Fibroblast of lung (primary cell): ENCODE results near the gene SFI1. TPM values are rescaled to one million over a fixed set of nuclear protein-coding genes. Genes with fewer than 3 reads are reported as not detected.

Source experiments
- DNase-seq, 2 donors: peaks; one replicate each; pipeline versions ENCODE4 v3.0.0 to v3.0.0-alpha.2; 2010; ENCODE audit warnings: low read depth in 2 of 2
- H2AFZ ChIP-seq: 2 replicates; pipeline ENCODE4 v1.5.1; 2012; ENCODE audit warnings: low read length, control low read depth, inconsistent platforms
- H3K27ac ChIP-seq: 2 replicates; pipeline ENCODE4 v1.5.1; 2011; ENCODE audit warnings: low read length, control low read depth; ENCODE audit not compliant: insufficient read depth
- H3K27me3 ChIP-seq: 2 replicates; pipeline ENCODE4 v1.5.1; 2011; ENCODE audit warnings: mild to moderate bottlenecking, low read length; ENCODE audit not compliant: control insufficient read depth, insufficient read depth
- H3K36me3 ChIP-seq: 2 replicates; pipeline ENCODE4 v1.5.1; 2011; ENCODE audit warnings: low read length; ENCODE audit not compliant: control insufficient read depth, insufficient read depth
- H3K4me1 ChIP-seq: 2 replicates; pipeline ENCODE4 v1.5.1; 2011; ENCODE audit warnings: low read length; ENCODE audit not compliant: control insufficient read depth, insufficient read depth; ENCODE audit errors: extremely low read depth
- H3K4me2 ChIP-seq: 2 replicates; pipeline ENCODE4 v1.5.1; 2011; ENCODE audit warnings: low read length, control low read depth; ENCODE audit not compliant: insufficient read depth; ENCODE audit errors: extremely low read depth
- H3K4me3 ChIP-seq, 4 experiments: fragments of 200-600 bp in 1 of 4; sonication (generic) in 1 of 4; replicated peaks in 1 of 4; 2 replicates each; pipeline ENCODE4 v1.5.1; 2011 to 2016; ENCODE audit warnings: low read length in 4 of 4, low read depth in 3 of 4, mild to moderate bottlenecking in 3 of 4, control low read depth in 2 of 4, inconsistent platforms in 1 of 4, mixed read lengths in 1 of 4; ENCODE audit not compliant: insufficient read depth in 1 of 4; ENCODE audit errors: control extremely low read depth in 1 of 4
- H3K79me2 ChIP-seq: 2 replicates; pipeline ENCODE4 v1.5.1; 2012; ENCODE audit warnings: mild to moderate bottlenecking, low read length, inconsistent platforms; ENCODE audit not compliant: control insufficient read depth, insufficient read depth
- H3K9ac ChIP-seq: 2 replicates; pipeline ENCODE4 v1.5.1; 2011; ENCODE audit warnings: mild to moderate bottlenecking, low read length, control low read depth; ENCODE audit not compliant: insufficient read depth
- H3K9me3 ChIP-seq: 2 replicates; pipeline ENCODE4 v1.5.1; 2012; ENCODE audit warnings: low read depth, low read length; ENCODE audit not compliant: control insufficient read depth, insufficient read depth
- H4K20me1 ChIP-seq: 2 replicates; pipeline ENCODE4 v1.5.1; 2011; ENCODE audit warnings: low read length; ENCODE audit not compliant: control insufficient read depth, insufficient read depth; ENCODE audit errors: extremely low read depth
- CTCF ChIP-seq, 2 donors: IDR thresholded peaks in 1 of 2; conservative IDR thresholded peaks in 1 of 2; 1 replicate in 1 of 2; 2 replicates in 1 of 2; pipeline ENCODE4 v1.5.1; 2011 to 2012; ENCODE audit warnings: low read length in 2 of 2, control low read depth in 1 of 2, inconsistent platforms in 1 of 2, low read depth in 1 of 2, mild to moderate bottlenecking in 1 of 2
- EZH2 ChIP-seq: IDR thresholded peaks from 2 replicates; pipeline ENCODE4 v1.5.1; 2012; ENCODE audit warnings: low read length, control low read depth, mild to moderate bottlenecking; ENCODE audit errors: missing control alignments
- polyA plus RNA-seq, 2 donors: library from polyadenylated mRNA; depleted of rRNA in 1 of 2; stranded (reverse) in 1 of 2; unstranded in 1 of 2; fragments of >200 nt; gene quantifications; 2 replicates each; pipeline ENCODE4 v1.2.1, GENCODE V29; 2011 to 2012; ENCODE audit warnings: missing spikeins in 1 of 2
- total RNA-seq: library from RNA; depleted of rRNA; stranded (reverse); fragments of >200 nt; gene quantifications from 2 replicates; pipeline ENCODE4 v1.2.1, GENCODE V29; 2014

Gene SFI1
- total and polyA plus RNA-seq, 2 donors (not counting 1 experiment from before 2014, with no cell fraction given) = 3.6 to 11.4 TPM

GRCh38 chr22:31607696-31608095 is 111.4 kb downstream of the SFI1 start:
- Histone ChIP-seq H3K4me2 (no peak overlapping the region), H4K20me1 (no peaks in the 10 kb centered on the region), H3K79me2 (no peaks in the 10 kb centered on the region), H3K27ac (no peak overlapping the region), H2AFZ (no peak overlapping the region), H3K9me3 (no peaks in the 10 kb centered on the region), H3K36me3 (peaks cover 6% of the 10 kb centered on the region), H3K4me3 (no peak overlapping the region), H3K9ac (no peak overlapping the region), H3K4me1 (peaks cover 5% of the 10 kb centered on the region), H3K27me3 (no peaks in the 10 kb centered on the region)
- no peak for DNase-seq
- TF ChIP-seq CTCF (conservative IDR thresholded peaks at IDR 0.05 in 1 of 2, IDR thresholded peaks at IDR 0.05 in 1 of 2; ENCODE audit: low read depth in 1 of 2, low read length in 2 of 2) = no peak
- no peak for TF ChIP-seq EZH2

- DNase-seq = no peak
- TF ChIP-seq EZH2 (no peak), CTCF (conservative IDR thresholded peaks at IDR 0.05 in 1 of 2, IDR thresholded peaks at IDR 0.05 in 1 of 2; ENCODE audit: low read depth in 1 of 2, low read length in 2 of 2) (no peak)
- no peak overlapping the region for H2AFZ ChIP-seq
- H3K4me1 ChIP-seq = peaks cover 2% of the 10 kb centered on the region
- H4K20me1 ChIP-seq = no peaks in the 10 kb centered on the region
- H3K4me3 ChIP-seq = no peak overlapping the region
- no peak overlapping the region for H3K9ac ChIP-seq
- H3K4me2 ChIP-seq = no peak overlapping the region
- no peaks in the 10 kb centered on the region for H3K27me3 ChIP-seq
- H3K36me3 ChIP-seq = peaks cover 2% of the 10 kb centered on the region
- H3K9me3 ChIP-seq = no peaks in the 10 kb centered on the region
- no peak overlapping the region for H3K27ac ChIP-seq
- H3K79me2 ChIP-seq = no peaks in the 10 kb centered on the region
Observed at GRCh38 chr22:31609716-31610115, 113.4 kb downstream of the SFI1 start.

- Histone ChIP-seq H3K4me1 (peaks cover 2% of the 10 kb centered on the region), H3K9me3 (no peaks in the 10 kb centered on the region), H4K20me1 (no peaks in the 10 kb centered on the region), H2AFZ (no peak overlapping the region), H3K79me2 (no peaks in the 10 kb centered on the region), H3K27me3 (no peaks in the 10 kb centered on the region), H3K4me2 (no peak overlapping the region), H3K4me3 (no peak overlapping the region), H3K27ac (no peak overlapping the region), H3K36me3 (peaks cover 2% of the 10 kb centered on the region), H3K9ac (no peak overlapping the region)
- no peak for DNase-seq
- no peak for TF ChIP-seq EZH2
- TF ChIP-seq CTCF (conservative IDR thresholded peaks at IDR 0.05 in 1 of 2, IDR thresholded peaks at IDR 0.05 in 1 of 2; ENCODE audit: low read depth in 1 of 2, low read length in 2 of 2) = no peak
Observed at GRCh38 chr22:31610611-31611010, 114.3 kb downstream of the SFI1 start.
